Endodermal cell (in vitro differentiated cells): ENCODE measurements around the gene TCEA3. TPM values are rescaled to one million over a fixed set of nuclear protein-coding genes. Genes with fewer than 3 reads are reported as not detected.

Source experiments
- DNase-seq: peaks from one replicate; pipeline ENCODE4 v3.0.0-alpha.2; 2017
- H3K27ac ChIP-seq: 2 replicates; pipeline ENCODE4 v1.5.1; 2013; ENCODE audit warnings: mild to moderate bottlenecking, low read depth, low read length, moderate library complexity
- H3K27me3 ChIP-seq: 2 replicates; pipeline ENCODE4 v1.6.1; 2013; ENCODE audit warnings: mild to moderate bottlenecking, low read length, moderate library complexity; ENCODE audit not compliant: insufficient read depth, control insufficient read depth, poor library complexity, severe bottlenecking
- H3K36me3 ChIP-seq: 2 replicates; pipeline ENCODE4 v1.7.0; 2013; ENCODE audit warnings: mild to moderate bottlenecking, low read length, moderate library complexity; ENCODE audit not compliant: control insufficient read depth, insufficient read depth
- H3K4me1 ChIP-seq: one replicate; pipeline ENCODE4 v1.7.0; 2013; ENCODE audit warnings: low read length; ENCODE audit not compliant: control insufficient read depth, insufficient read depth
- H3K4me3 ChIP-seq: 2 replicates; pipeline ENCODE4 v1.5.1; 2013; ENCODE audit warnings: mild to moderate bottlenecking, low read length, moderate library complexity
- H3K9ac ChIP-seq: 2 replicates; pipeline ENCODE4 v1.6.1; 2013; ENCODE audit warnings: mild to moderate bottlenecking, low read length, moderate library complexity; ENCODE audit not compliant: poor library complexity, severe bottlenecking; ENCODE audit errors: extremely low read depth
- H3K9me3 ChIP-seq: 2 replicates; pipeline ENCODE4 v1.6.1; 2013; ENCODE audit warnings: mild to moderate bottlenecking, low read length, moderate library complexity; ENCODE audit not compliant: control insufficient read depth
- H3K27ac Mint-ChIP-seq: 2 replicates; pipeline ENCODE4 v1.8.0; 2020; ENCODE audit warnings: mixed read lengths
- H3K27me3 Mint-ChIP-seq: 2 replicates; pipeline ENCODE4 v1.8.0; 2021; ENCODE audit warnings: mild to moderate bottlenecking, mixed read lengths; ENCODE audit not compliant: insufficient read depth
- H3K36me3 Mint-ChIP-seq: 2 replicates; pipeline ENCODE4 v1.8.0; 2020; ENCODE audit warnings: low read depth, mixed read lengths
- H3K4me1 Mint-ChIP-seq: 2 replicates; pipeline ENCODE4 v1.8.0; 2020; ENCODE audit warnings: mixed read lengths
- H3K4me3 Mint-ChIP-seq: 2 replicates; pipeline ENCODE4 v1.8.0; 2020; ENCODE audit warnings: mild to moderate bottlenecking, moderate library complexity, mixed read lengths
- H3K9me3 Mint-ChIP-seq: 2 replicates; pipeline ENCODE4 v1.8.0; 2020; ENCODE audit warnings: mild to moderate bottlenecking, mixed read lengths
- CTCF ChIP-seq: fragments of 200-600 bp; sonication (generic); conservative IDR thresholded peaks from 2 replicates; pipeline ENCODE4 v1.5.0; 2021; ENCODE audit warnings: antibody characterized with exemption, mild to moderate bottlenecking
- whole genome bisulfite sequencing, 2 experiments: methylation state at CpG; one replicate each; pipeline versions ENCODE4 v1.1.5 to v1.1.7; 2013; ENCODE audit warnings: missing lambda C conversion rate in 2 of 2, mixed read lengths in 1 of 2; ENCODE audit not compliant: insufficient coverage in 1 of 2, insufficient read length in 1 of 2; 5-methylcytosine and 5-hydroxymethylcytosine counted together
- total RNA-seq, 2 donors: library from RNA; stranded (reverse); fragmentation: NEBNext Ultra II Directional in 1 of 2; extraction: Animal tissue kit (Norgen Biotek cat#: 25700) in 1 of 2; gene quantifications; 2 replicates in 1 of 2; 3 replicates in 1 of 2; pipeline ENCODE4 v1.2.1, GENCODE V29; 2021

The TCEA3 gene
- total RNA-seq, 2 donors from 2014 or later, result 4.0 to 4.7 TPM

DNA sequence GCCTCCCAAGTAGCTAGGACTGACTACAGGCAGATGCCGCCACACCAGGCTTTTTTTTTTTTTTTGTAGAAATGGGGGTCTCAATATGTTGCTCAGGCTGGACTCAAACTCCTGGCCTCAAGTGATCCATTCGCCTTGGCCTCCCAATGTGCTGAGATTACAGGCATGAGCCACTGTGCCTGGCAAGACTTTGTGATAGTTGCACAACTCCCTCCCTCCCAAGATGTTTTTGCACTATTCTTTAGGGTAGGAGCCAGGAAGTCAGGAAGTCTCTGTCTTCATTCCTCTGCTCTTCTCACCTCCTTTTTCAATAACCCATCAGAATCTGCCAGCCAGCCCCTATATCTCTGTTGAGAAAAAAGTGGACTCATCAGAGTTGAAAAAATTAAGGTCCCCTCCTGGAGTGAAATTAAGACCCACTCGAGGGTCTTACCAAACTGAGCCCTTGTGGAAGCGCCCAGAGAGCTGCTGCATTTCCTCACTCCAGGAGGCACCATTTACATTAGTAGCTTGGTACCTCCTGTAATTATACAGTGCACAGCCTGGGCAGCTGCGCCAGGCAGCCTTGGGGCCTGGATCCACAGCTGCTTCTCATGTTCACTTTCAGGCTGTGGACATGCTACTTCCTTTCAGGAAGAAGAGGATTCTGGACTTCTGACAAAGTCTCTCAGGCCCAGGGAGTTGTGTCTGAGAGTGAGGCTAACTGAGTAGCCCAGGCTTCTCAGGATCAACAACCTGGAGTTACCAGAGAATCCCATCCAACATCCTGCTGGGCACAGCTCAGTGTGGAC is 24.0 kb downstream of the TCEA3 start:
- Histone ChIP-seq H3K9me3 (peaks cover 7% of the 10 kb centered on the region), H3K9ac (no peak overlapping the region), H3K4me1 (no peaks in the 10 kb centered on the region), H3K36me3 (no peaks in the 10 kb centered on the region), H3K4me3 (no peak overlapping the region), H3K27me3 (peaks cover 36% of the 10 kb centered on the region), H3K27ac (no peak overlapping the region)
- no peaks in the 10 kb centered on the region for H3K9me3 Mint-ChIP-seq
- no peak for TF ChIP-seq CTCF
- DNase-seq, result no peak
- 85 to 89% methylated on average over 5 of the region's 5 CpGs for WGBS, 2 experiments
- peaks cover 81% of the 10 kb centered on the region for H3K27me3 Mint-ChIP-seq
- no peaks in the 10 kb centered on the region for H3K36me3 Mint-ChIP-seq
- no peak overlapping the region for H3K27ac Mint-ChIP-seq
- no peak overlapping the region for H3K4me3 Mint-ChIP-seq
- H3K4me1 Mint-ChIP-seq, result peaks cover 8% of the 10 kb centered on the region

GRCh38 chr1:23399229-23399628 is 25.3 kb downstream of the TCEA3 start:
- Mint-ChIP-seq H3K27me3 (peaks cover 87% of the 10 kb centered on the region), H3K27ac (no peak overlapping the region), H3K9me3 (no peaks in the 10 kb centered on the region), H3K36me3 (no peaks in the 10 kb centered on the region), H3K4me1 (peaks cover 17% of the 10 kb centered on the region), H3K4me3 (no peak overlapping the region)
- Histone ChIP-seq H3K27ac (no peak overlapping the region), H3K27me3 (peaks cover 36% of the 10 kb centered on the region), H3K4me1 (no peaks in the 10 kb centered on the region), H3K9ac (no peak overlapping the region), H3K9me3 (peaks cover 7% of the 10 kb centered on the region), H3K36me3 (no peaks in the 10 kb centered on the region), H3K4me3 (no peak overlapping the region)
- no peak for TF ChIP-seq CTCF
- no peak for DNase-seq
- 100% methylated on average over 1 of the region's 1 CpG; no CpG with 5 or more reads in 1 of the 2 experiments for WGBS, 2 experiments

DNA sequence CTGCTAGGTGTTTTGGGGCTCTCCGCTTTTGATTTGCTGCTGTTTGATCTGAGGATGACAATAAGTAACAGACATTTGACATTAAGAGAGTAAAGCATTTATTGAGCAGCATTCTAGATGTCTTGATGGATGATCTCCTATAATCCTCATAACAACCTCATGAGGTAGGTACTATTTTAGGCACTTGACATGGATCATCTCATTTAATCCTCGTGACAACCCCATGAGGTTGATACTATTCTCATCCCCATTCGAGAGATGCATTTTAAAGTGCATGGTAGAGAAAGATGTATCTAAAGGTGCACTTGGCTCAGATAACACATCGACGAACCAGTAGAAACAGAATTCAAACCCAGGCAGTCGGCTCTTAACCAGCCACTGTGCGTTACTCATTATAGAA is 26.6 kb downstream of the TCEA3 start:
- H3K4me1 ChIP-seq, result no peaks in the 10 kb centered on the region
- H3K27ac ChIP-seq, result no peak overlapping the region
- Mint-ChIP-seq H3K27ac (no peak overlapping the region), H3K4me1 (peaks cover 10% of the 10 kb centered on the region), H3K27me3 (peaks cover 81% of the 10 kb centered on the region), H3K4me3 (no peak overlapping the region), H3K36me3 (no peaks in the 10 kb centered on the region), H3K9me3 (no peaks in the 10 kb centered on the region)
- 85 to 95% methylated on average over 3 to 7 of the region's 7 CpGs for WGBS, 2 experiments
- no peak overlapping the region for H3K9ac ChIP-seq
- no peak for DNase-seq
- no peaks in the 10 kb centered on the region for H3K36me3 ChIP-seq
- TF ChIP-seq CTCF, result no peak
- peaks cover 7% of the 10 kb centered on the region for H3K9me3 ChIP-seq
- H3K4me3 ChIP-seq, result no peak overlapping the region
- H3K27me3 ChIP-seq, result peaks cover 33% of the 10 kb centered on the region
